HG02884 (cell line): ENCODE data around the gene LRP3.
"Not testable (repeated sequence)": the region's sequence is repeated elsewhere in the genome, so short reads cannot be mapped to it uniquely, and the experiment has no call there.

ENCODE experiments used
- ATAC-seq: cut with Tn5 transposase; IDR thresholded peaks from one replicate; pipeline ENCODE4 v1.9.1; 2021; ENCODE audit warnings: mild to moderate bottlenecking, moderate library complexity; ENCODE audit not compliant: unreplicated experiment

Gene LRP3

GRCh38 chr19:33201886-33202545, 7.9 kb downstream of the LRP3 start:
- ATAC-seq: no peak

GRCh38 chr19:33202546-33203507, 8.7 kb downstream of the LRP3 start:
- no peak for ATAC-seq

- no peak for ATAC-seq
Observed at GRCh38 chr19:33203529-33203928, 9.4 kb downstream of the LRP3 start.

- ATAC-seq: no peak
Observed at GRCh38 chr19:33204136-33204973, 10.2 kb downstream of the LRP3 start.

- ATAC-seq: no peak
Observed at GRCh38 chr19:33205110-33205509, 11.0 kb downstream of the LRP3 start.

- ATAC-seq: no peak
Observed at GRCh38 chr19:33205531-33206260, 11.6 kb downstream of the LRP3 start.

GRCh38 chr19:33206261-33207039, 12.3 kb downstream of the LRP3 start:
- no peak for ATAC-seq

GRCh38 chr19:33207040-33207620, 13.0 kb downstream of the LRP3 start:
- no peak for ATAC-seq

- ATAC-seq: no peak
Observed at GRCh38 chr19:33207903-33208302, 13.8 kb downstream of the LRP3 start.

- no peak for ATAC-seq
Observed at GRCh38 chr19:33208371-33208895, 14.3 kb downstream of the LRP3 start.

GRCh38 chr19:33208904-33209849, 15.0 kb downstream of the LRP3 start:
- ATAC-seq: no peak

- ATAC-seq: not testable (repeated sequence)
Observed at GRCh38 chr19:33209850-33210230, 15.7 kb downstream of the LRP3 start.

GRCh38 chr19:33210266-33210940, 16.3 kb downstream of the LRP3 start:
- ATAC-seq: no peak

GRCh38 chr19:33211794-33212435, 17.8 kb downstream of the LRP3 start:
- ATAC-seq: no peak

GRCh38 chr19:33212436-33213172, 18.5 kb downstream of the LRP3 start:
- ATAC-seq: no peak

GRCh38 chr19:33214596-33214995, 20.5 kb downstream of the LRP3 start:
- ATAC-seq: no peak
